Lower leg skin (tissue), 3 donors: Measurements from ENCODE around the gene LIPG.

ENCODE experiments used
- CTCF ChIP-seq, 3 donors: fragments of 450-650 bp; IDR thresholded peaks; one replicate each; pipeline ENCODE4 v1.5.1; 2016; ENCODE audit warnings: antibody characterized with exemption in 3 of 3, mild to moderate bottlenecking in 3 of 3, moderate library complexity in 2 of 3
- POLR2A ChIP-seq, 2 donors: fragments of 450-650 bp; IDR thresholded peaks; one replicate each; pipeline ENCODE4 v1.6.1; 2016 to 2017; ENCODE audit warnings: antibody characterized with exemption in 2 of 2, mild to moderate bottlenecking in 1 of 2, moderate library complexity in 1 of 2

GRCh38 chr18:49616618-49617328 lies 54.9 kb downstream of the LIPG start:
- TF ChIP-seq CTCF (IDR thresholded peaks at IDR 0.05) (no peak), POLR2A (IDR thresholded peaks at IDR 0.05) (no peak)
